Testis (tissue), 3 donors: ENCODE data around the gene EXTL2. TPM values are rescaled to one million over a fixed set of nuclear protein-coding genes. Genes with fewer than 3 reads are reported as not detected.

Experiments used
- DNase-seq: peaks from one replicate; pipeline ENCODE4 v3.0.0-alpha.2; 2019
- H3K27ac ChIP-seq, 2 donors: fragments of 200-600 bp; sonication (generic); one replicate each; pipeline ENCODE4 v1.5.1; 2019
- H3K27me3 ChIP-seq: fragments of 200-600 bp; sonication (generic); one replicate; pipeline ENCODE4 v1.5.1; 2019
- H3K36me3 ChIP-seq: fragments of 200-600 bp; sonication (generic); one replicate; pipeline ENCODE4 v1.5.1; 2017; ENCODE audit warnings: low read depth; ENCODE audit errors: missing control alignments
- H3K4me1 ChIP-seq: fragments of 200-600 bp; sonication (generic); one replicate; pipeline ENCODE4 v1.5.1; 2019
- H3K4me3 ChIP-seq, 2 donors: fragments of 200-600 bp; sonication (generic); one replicate each; pipeline ENCODE4 v1.5.1; 2017 to 2019
- H3K9me3 ChIP-seq: fragments of 200-600 bp; sonication (generic); one replicate; pipeline ENCODE4 v1.5.1; 2017
- CTCF ChIP-seq, 3 experiments: fragments of 450-650 bp in 2 of 3; fragments of 200-600 bp in 1 of 3; sonication (generic) in 1 of 3; IDR thresholded peaks; one replicate each; pipeline ENCODE4 v1.5.1; 2016 to 2019; ENCODE audit warnings: antibody characterized with exemption in 3 of 3, mild to moderate bottlenecking in 2 of 3, moderate library complexity in 1 of 3
- POLR2A ChIP-seq: fragments of 450-650 bp; IDR thresholded peaks from one replicate; pipeline ENCODE4 v1.6.1; 2017; ENCODE audit warnings: antibody characterized with exemption, mild to moderate bottlenecking, moderate library complexity
- whole genome bisulfite sequencing, 2 donors: methylation state at CpG; one replicate each; pipeline ENCODE4 v1.1.5; 2018; 5-methylcytosine and 5-hydroxymethylcytosine counted together
- intact Hi-C: fragments of 100-400 bp; cut with DNase I; formaldehyde crosslinking; loops from one replicate; pipeline ENCODE4 v1.15.1; 2023; ENCODE audit warnings: low total_unique reads
- polyA plus RNA-seq: library from polyadenylated mRNA; stranded (reverse); fragments of 350-450 nt; fragmentation: Illumina TruSeq; extraction: RNeasy Lipid Tissue Mini Kit (QIAGEN cat#74804); gene quantifications from one replicate; pipeline ENCODE4 v1.2.3, GENCODE V29; 2014; ENCODE audit warnings: low read depth, low replicate concordance; ENCODE audit not compliant: insufficient read depth
- total RNA-seq, 2 donors: library from RNA; depleted of rRNA; stranded (reverse); fragments of >200 nt; gene quantifications; one replicate each; pipeline ENCODE4 v1.2.3, GENCODE V29; 2016

Gene EXTL2
- total and polyA plus RNA-seq, 3 donors from 2014 or later, result 12.8 to 16.9 (median 16.1) TPM

- Histone ChIP-seq H3K4me1 (no peaks in the 10 kb centered on the region), H3K27me3 (no peaks in the 10 kb centered on the region), H3K9me3 (no peaks in the 10 kb centered on the region), H3K36me3 (no peaks in the 10 kb centered on the region), H3K27ac (no peak overlapping the region), H3K4me3 (no peak overlapping the region)
- 49 to 68% methylated on average over 4 of the region's 4 CpGs for WGBS, 2 donors
- intact Hi-C loops, result no loop called here
- DNase-seq, result no peak
- no peak for TF ChIP-seq CTCF (IDR thresholded peaks at IDR 0.05)
- no peak for TF ChIP-seq POLR2A
Observed at GRCh38 chr1:100883963-100884362, 10.7 kb downstream of the EXTL2 start.

DNA sequence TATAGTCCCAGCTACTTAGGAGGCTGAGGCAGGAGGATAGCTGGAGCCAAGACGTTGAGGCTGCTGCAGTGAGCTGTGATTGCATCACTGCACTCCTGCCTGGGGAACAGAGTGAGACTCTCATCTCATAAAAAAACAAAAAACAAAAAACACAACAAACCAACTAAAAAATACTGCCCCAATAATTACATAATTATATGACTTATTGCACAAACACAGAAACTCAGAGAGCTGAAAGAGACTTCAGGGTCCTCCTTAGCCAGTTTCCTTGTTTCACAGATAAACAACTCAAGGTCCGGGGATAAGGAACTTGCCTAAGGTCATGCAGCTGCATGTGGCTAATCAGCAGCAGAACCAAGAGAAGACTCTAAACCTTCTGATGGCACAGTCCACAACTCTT lies 11.9 kb downstream of the EXTL2 start:
- H3K4me1 ChIP-seq, result no peaks in the 10 kb centered on the region
- H3K4me3 ChIP-seq, result no peak overlapping the region
- no peak overlapping the region for H3K27ac ChIP-seq
- intact Hi-C loops, result no loop called here
- H3K27me3 ChIP-seq, result no peaks in the 10 kb centered on the region
- 40 to 49% methylated on average over 2 of the region's 2 CpGs for WGBS, 2 donors
- TF ChIP-seq POLR2A (no peak), CTCF (IDR thresholded peaks at IDR 0.05) (no peak)
- no peaks in the 10 kb centered on the region for H3K9me3 ChIP-seq
- no peak for DNase-seq
- no peaks in the 10 kb centered on the region for H3K36me3 ChIP-seq

GRCh38 chr1:100881687-100882086 lies 13.0 kb downstream of the EXTL2 start:
- Histone ChIP-seq H3K9me3 (no peaks in the 10 kb centered on the region), H3K36me3 (no peaks in the 10 kb centered on the region), H3K27me3 (no peaks in the 10 kb centered on the region), H3K27ac (no peak overlapping the region), H3K4me3 (no peak overlapping the region), H3K4me1 (no peaks in the 10 kb centered on the region)
- TF ChIP-seq POLR2A, result no peak
- no peak for TF ChIP-seq CTCF (IDR thresholded peaks at IDR 0.05)
- intact Hi-C loops, result no loop called here
- no peak for DNase-seq
- WGBS, 2 donors, result 71 to 85% methylated on average over 3 of the region's 3 CpGs

DNA sequence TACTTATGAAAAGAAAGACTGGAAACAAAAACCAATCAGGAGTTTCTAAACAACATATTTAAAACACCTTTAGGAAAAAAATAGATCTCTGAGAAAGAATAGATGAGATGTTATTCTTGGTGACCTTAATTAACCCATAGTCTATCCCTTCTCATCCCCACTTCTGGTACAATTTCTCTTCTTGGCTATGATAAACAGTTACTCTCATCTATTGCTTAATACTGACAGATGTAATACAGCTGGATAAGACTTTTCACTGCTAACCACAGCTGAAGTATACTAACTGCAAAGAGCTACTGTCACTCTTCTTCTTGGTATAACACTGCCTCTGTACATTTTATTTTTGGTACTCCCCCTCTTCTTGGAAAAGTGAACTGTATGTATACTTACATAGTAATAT lies 15.2 kb downstream of the EXTL2 start:
- no peak overlapping the region for H3K27ac ChIP-seq
- no peak for TF ChIP-seq CTCF (IDR thresholded peaks at IDR 0.05)
- no peak for TF ChIP-seq POLR2A
- DNase-seq, result no peak
- no peaks in the 10 kb centered on the region for H3K36me3 ChIP-seq
- no peaks in the 10 kb centered on the region for H3K9me3 ChIP-seq
- H3K4me1 ChIP-seq, result no peaks in the 10 kb centered on the region
- intact Hi-C loops, result no loop called here
- H3K4me3 ChIP-seq, result no peak overlapping the region
- no peaks in the 10 kb centered on the region for H3K27me3 ChIP-seq

- Histone ChIP-seq H3K36me3 (no peaks in the 10 kb centered on the region), H3K9me3 (no peaks in the 10 kb centered on the region), H3K4me3 (no peak overlapping the region), H3K4me1 (no peaks in the 10 kb centered on the region), H3K27ac (no peak overlapping the region), H3K27me3 (no peaks in the 10 kb centered on the region)
- TF ChIP-seq POLR2A (no peak), CTCF (IDR thresholded peaks at IDR 0.05) (no peak)
- DNase-seq, result no peak
- intact Hi-C loops, result no loop called here
Observed at GRCh38 chr1:100876291-100876690, 18.4 kb downstream of the EXTL2 start.
